ENCODE data around the gene BBOX1.

- TF ChIP-seq CTCF (IDR thresholded peaks at IDR 0.05; ENCODE audit: control extremely low read depth in 1 of 3, insufficient read depth in 1 of 3, low read depth in 1 of 3, low read length in 3 of 3) (no peak), POLR2AphosphoS5 (IDR thresholded peaks at IDR 0.05; ENCODE audit: low read depth, low read length) (no peak), BACH1 (IDR thresholded peaks at IDR 0.05; ENCODE audit: low read length) (no peak)
These were observed 121.6 kb downstream of the BBOX1 start for GRCh38 chr11:27162237-27162636.

Data from H1 (cell line).